ENCODE results near the gene ANAPC16. TPM values are rescaled to one million over a fixed set of nuclear protein-coding genes. Genes with fewer than 3 reads are reported as not detected.
"Not testable (repeated sequence)": the region's sequence is repeated elsewhere in the genome, so short reads cannot be mapped to it uniquely, and the experiment has no call there.

The ANAPC16 gene
- total RNA-seq, 4 donors from 2014 or later: 52.2 to 97.6 (median 76.3) TPM

DNA sequence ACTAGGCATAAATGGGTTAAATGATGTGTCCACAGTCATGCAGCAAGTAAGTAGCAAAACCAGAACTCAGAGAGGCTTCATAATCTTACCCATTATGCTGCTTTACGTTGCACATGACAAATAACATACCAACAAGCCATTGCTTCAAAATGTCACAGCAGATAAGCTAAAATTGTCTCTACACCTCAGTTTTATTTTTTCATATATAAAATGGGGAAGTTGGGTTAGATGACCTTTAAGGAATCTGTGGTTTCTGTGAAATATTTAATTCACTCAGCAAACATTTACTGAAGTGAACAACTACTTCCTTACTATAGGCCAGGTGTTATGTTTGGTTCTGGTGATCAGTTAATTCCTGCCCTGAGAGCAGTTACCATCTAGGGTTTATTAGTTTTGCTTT is 2.5 kb downstream of the ANAPC16 start:
- TF ChIP-seq, protein P1, sequence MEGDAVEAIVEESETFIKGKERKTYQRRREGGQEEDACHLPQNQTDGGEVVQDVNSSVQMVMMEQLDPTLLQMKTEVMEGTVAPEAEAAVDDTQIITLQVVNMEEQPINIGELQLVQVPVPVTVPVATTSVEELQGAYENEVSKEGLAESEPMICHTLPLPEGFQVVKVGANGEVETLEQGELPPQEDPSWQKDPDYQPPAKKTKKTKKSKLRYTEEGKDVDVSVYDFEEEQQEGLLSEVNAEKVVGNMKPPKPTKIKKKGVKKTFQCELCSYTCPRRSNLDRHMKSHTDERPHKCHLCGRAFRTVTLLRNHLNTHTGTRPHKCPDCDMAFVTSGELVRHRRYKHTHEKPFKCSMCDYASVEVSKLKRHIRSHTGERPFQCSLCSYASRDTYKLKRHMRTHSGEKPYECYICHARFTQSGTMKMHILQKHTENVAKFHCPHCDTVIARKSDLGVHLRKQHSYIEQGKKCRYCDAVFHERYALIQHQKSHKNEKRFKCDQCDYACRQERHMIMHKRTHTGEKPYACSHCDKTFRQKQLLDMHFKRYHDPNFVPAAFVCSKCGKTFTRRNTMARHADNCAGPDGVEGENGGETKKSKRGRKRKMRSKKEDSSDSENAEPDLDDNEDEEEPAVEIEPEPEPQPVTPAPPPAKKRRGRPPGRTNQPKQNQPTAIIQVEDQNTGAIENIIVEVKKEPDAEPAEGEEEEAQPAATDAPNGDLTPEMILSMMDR (IDR thresholded peaks at IDR 0.05): no peak
- ATAC-seq (ENCODE audit: low FRiP score) (no peak), DNase-seq (ENCODE audit: low spot score) (no peak)

DNA sequence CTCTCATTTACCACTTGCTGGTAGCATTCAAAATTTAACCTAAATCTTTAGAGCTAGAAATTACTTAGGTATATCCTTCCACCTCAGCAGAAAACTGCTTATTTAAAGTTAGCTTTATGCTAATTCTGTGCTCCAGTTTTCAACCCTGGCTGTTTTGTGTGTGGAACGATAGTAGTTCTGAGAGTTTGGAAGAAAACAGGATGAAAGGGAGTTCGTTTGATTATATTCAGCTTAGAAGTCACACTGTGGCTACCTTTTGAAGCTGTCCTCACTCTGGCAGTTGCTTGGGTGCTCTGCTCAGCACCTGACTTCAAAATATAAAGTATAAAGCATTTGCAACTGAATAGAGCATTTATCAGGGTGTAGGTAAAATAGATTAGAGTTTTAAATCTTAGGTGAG is 2.9 kb downstream of the ANAPC16 start:
- ATAC-seq (ENCODE audit: low FRiP score): no peak
- no peak for DNase-seq (ENCODE audit: low spot score)
- TF ChIP-seq, protein P1 (IDR thresholded peaks at IDR 0.05): no peak

- ATAC-seq (ENCODE audit: low FRiP score): no peak
- TF ChIP-seq, protein P1 (IDR thresholded peaks at IDR 0.05): no peak
- DNase-seq (ENCODE audit: low spot score): no peak
These were observed 3.5 kb downstream of the ANAPC16 start for GRCh38 chr10:72219235-72219814.

GRCh38 chr10:72220637-72221036 is 4.8 kb downstream of the ANAPC16 start:
- ATAC-seq (ENCODE audit: low FRiP score) (no peak), DNase-seq (ENCODE audit: low spot score) (no peak)
- TF ChIP-seq, protein P1 (IDR thresholded peaks at IDR 0.05): no peak

GRCh38 chr10:72221278-72221677 is 5.5 kb downstream of the ANAPC16 start:
- ATAC-seq (ENCODE audit: low FRiP score) (no peak), DNase-seq (ENCODE audit: low spot score) (no peak)
- TF ChIP-seq, protein P1 (IDR thresholded peaks at IDR 0.05): no peak

DNA sequence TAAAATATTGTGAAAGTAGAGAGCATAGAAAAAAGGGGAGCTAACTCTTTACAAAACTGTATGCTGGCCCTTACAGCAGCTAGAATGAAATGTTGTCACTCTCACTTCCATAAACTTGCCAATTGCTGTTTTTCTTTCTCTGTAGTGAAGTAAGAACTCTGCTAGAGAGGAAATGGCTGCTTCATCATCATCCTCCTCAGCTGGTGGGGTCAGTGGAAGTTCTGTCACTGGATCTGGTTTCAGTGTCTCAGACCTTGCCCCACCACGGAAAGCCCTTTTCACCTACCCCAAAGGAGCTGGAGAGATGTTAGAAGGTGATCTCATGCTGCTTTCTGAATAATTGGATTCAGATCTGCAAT is 7.9 kb downstream of the ANAPC16 start:
- no peak for DNase-seq (ENCODE audit: low spot score)
- TF ChIP-seq, protein P1 (IDR thresholded peaks at IDR 0.05): no peak
- peak; percentile 51 for ATAC-seq (ENCODE audit: low FRiP score)

- ATAC-seq (ENCODE audit: low FRiP score): not testable (repeated sequence)
These were observed 8.4 kb downstream of the ANAPC16 start for GRCh38 chr10:72224191-72224590.

More at GRCh38 chr10:72224191-72224590, 8.4 kb downstream of the ANAPC16 start:
- not testable (repeated sequence) for DNase-seq (ENCODE audit: low spot score)
